Measurements from ENCODE around the gene XPO4. TPM values are rescaled to one million over a fixed set of nuclear protein-coding genes. Genes with fewer than 3 reads are reported as not detected.
"Not testable (repeated sequence)": the region's sequence is repeated elsewhere in the genome, so short reads cannot be mapped to it uniquely, and the experiment has no call there.

The XPO4 gene
- total and polyA plus RNA-seq, 2 of the 13 experiments (the other 11 are each of a cell fraction or from before 2014, with no cell fraction given): 8.4 to 24.8 TPM

- TF ChIP-seq KDM1A (CRISPR knock-in tag; IDR thresholded peaks at IDR 0.05): 0 out of 2 replicates have a peak, but pooled peaks have one; percentile 16
- H4K20me1 ChIP-seq (ENCODE audit: insufficient read depth, low read length); H2AFZ ChIP-seq (ENCODE audit: low read length); H3K9ac ChIP-seq (ENCODE audit: insufficient read depth, low read depth, low read length); H3K79me2 ChIP-seq (ENCODE audit: insufficient read depth, low read length); BruUV-seq (replicated peaks); H3K27ac ChIP-seq (ENCODE audit: extremely low read length, insufficient read depth, low read length); H3K4me3 ChIP-seq (replicated peaks in 1 of 3; ENCODE audit: insufficient read depth in 1 of 3, low read depth in 2 of 3, low read length in 3 of 3); FAIRE-seq; intact Hi-C loops (cut with micrococcal nuclease; ENCODE audit: unreplicated experiment); H3K9me3 ChIP-seq (ENCODE audit: low read length); CTCF ChIA-PET (ENCODE audit: low intra/inter-chr PET ratio, low total read pairs); DNase-seq (ENCODE audit: low spot score); H3K27me3 ChIP-seq (ENCODE audit: control insufficient read depth in 1 of 2, insufficient read depth in 2 of 2, low read length in 2 of 2); H3K36me3 ChIP-seq (replicated peaks in 1 of 2; ENCODE audit: control insufficient read depth in 1 of 2, insufficient read depth in 2 of 2, low read length in 2 of 2); in situ Hi-C loops (cut with HindIII; ENCODE audit: extremely low pct_ligation_motif_present, low pct_unique_long_range_greater_than_20kb); TF ChIP-seq SOX6 (IDR thresholded peaks at IDR 0.05): not testable (repeated sequence)
- TF ChIP-seq SOX6 (CRISPR knock-in tag; IDR thresholded peaks at IDR 0.05): 0 out of 2 replicates have a peak, but pooled peaks have one; percentile 13
- TF ChIP-seq ZNF460 (CRISPR knock-in tag; IDR thresholded peaks at IDR 0.05; ENCODE audit: borderline replicate concordance): peak; percentile 86
- peak; percentile 20; the same call in 1 of the 2 replicates for TF ChIP-seq SALL1 (CRISPR knock-in tag; IDR thresholded peaks at IDR 0.05)
- peak; percentile 39; the same call in 1 of the 2 replicates for TF ChIP-seq ZMYM4 (CRISPR knock-in tag; IDR thresholded peaks at IDR 0.05)
- TF ChIP-seq ZNF770 (CRISPR knock-in tag; IDR thresholded peaks at IDR 0.05): peak; percentile 95
- TF ChIP-seq RARA (CRISPR knock-in tag; IDR thresholded peaks at IDR 0.05): 0 out of 2 replicates have a peak, but pooled peaks have one; percentile 10
- TF ChIP-seq ONECUT2 (CRISPR knock-in tag; IDR thresholded peaks at IDR 0.05): peak; percentile 92
- TF ChIP-seq POGZ (CRISPR knock-in tag; IDR thresholded peaks at IDR 0.05): peak; percentile 38; the same call in 1 of the 2 replicates
- peak; percentile 72 for TF ChIP-seq ZMYM3 (CRISPR knock-in tag; IDR thresholded peaks at IDR 0.05)
- POLR2A ChIA-PET: interaction anchor here (0.7 kb wide), 1 partner anchor 14 kb away, joined by 3 read pairs; no protein-coding TSS in a partner anchor
- H3K4me2 ChIP-seq (ENCODE audit: low read depth, low read length): peak overlapping the region; percentile 36; the same call in 1 of the 2 replicates
- H3K4me1 ChIP-seq (ENCODE audit: insufficient read depth, low read length): peaks cover 13% of the 10 kb centered on the region; the same call in 1 of the 2 replicates
- WGBS (ENCODE audit: low lambda C conversion rate): 5% methylated on average over 6 of the region's 6 CpGs
- peak; percentile 84 for ATAC-seq
Observed at GRCh38 chr13:20915676-20916075, 13.1 kb upstream of the XPO4 start.

Measured in HepG2 (cell line).